Umbilical cord (tissue), 2 donors: ENCODE results near the gene PACSIN2. TPM values are rescaled to one million over a fixed set of nuclear protein-coding genes. Genes with fewer than 3 reads are reported as not detected.
"Not testable (repeated sequence)": the region's sequence is repeated elsewhere in the genome, so short reads cannot be mapped to it uniquely, and the experiment has no call there.

Experiments used
- DNase-seq: peaks from one replicate; pipeline ENCODE4 v3.0.0-alpha.2; 2015; ENCODE audit warnings: low spot score
- total RNA-seq: library from RNA; depleted of rRNA; stranded (reverse); fragments of >200 nt; gene quantifications from one replicate; pipeline ENCODE4 v1.2.3, GENCODE V29; 2014; ENCODE audit warnings: low replicate concordance; ENCODE audit not compliant: insufficient read depth

Gene PACSIN2
- total RNA-seq, 1 donor from 2014 or later: 77.8 TPM

- no peak for DNase-seq
Observed at GRCh38 chr22:42992092-42992491, 22.9 kb downstream of the PACSIN2 start.

GRCh38 chr22:42991010-42991651, 23.8 kb downstream of the PACSIN2 start:
- DNase-seq: no peak

- DNase-seq: peak; percentile 89
Observed at GRCh38 chr22:42990131-42990838, 24.7 kb downstream of the PACSIN2 start.

GRCh38 chr22:42986115-42986514, 28.8 kb downstream of the PACSIN2 start:
- no peak for DNase-seq

- DNase-seq: no peak
Observed at GRCh38 chr22:42985531-42985905, 29.4 kb downstream of the PACSIN2 start.

- no peak for DNase-seq
Observed at GRCh38 chr22:42984814-42985530, 30.0 kb downstream of the PACSIN2 start.

- DNase-seq: no peak
Observed at GRCh38 chr22:42984397-42984796, 30.6 kb downstream of the PACSIN2 start.

- DNase-seq: no peak
Observed at GRCh38 chr22:42983470-42983869, 31.5 kb downstream of the PACSIN2 start.

GRCh38 chr22:42979606-42980005, 35.3 kb downstream of the PACSIN2 start:
- DNase-seq: no peak

GRCh38 chr22:42978453-42979103, 36.4 kb downstream of the PACSIN2 start:
- DNase-seq: peak; percentile 41

GRCh38 chr22:42977569-42977968, 37.4 kb downstream of the PACSIN2 start:
- DNase-seq: no peak

GRCh38 chr22:42976217-42976933, 38.6 kb downstream of the PACSIN2 start:
- DNase-seq: no peak

- no peak for DNase-seq
Observed at GRCh38 chr22:42974223-42974622, 40.7 kb downstream of the PACSIN2 start.

- no peak for DNase-seq
Observed at GRCh38 chr22:42973536-42973881, 41.4 kb downstream of the PACSIN2 start.

GRCh38 chr22:42972649-42973535, 42.1 kb downstream of the PACSIN2 start:
- no peak for DNase-seq

GRCh38 chr22:42971473-42971860, 43.5 kb downstream of the PACSIN2 start:
- DNase-seq: not testable (repeated sequence)

GRCh38 chr22:42970029-42970428, 44.9 kb downstream of the PACSIN2 start:
- no peak for DNase-seq

- DNase-seq: no peak
Observed at GRCh38 chr22:42969348-42969975, 45.5 kb downstream of the PACSIN2 start.

GRCh38 chr22:42967933-42968332, 47.0 kb downstream of the PACSIN2 start:
- no peak for DNase-seq

GRCh38 chr22:42967005-42967404, 47.9 kb downstream of the PACSIN2 start:
- DNase-seq: no peak
